ENCODE data around the gene CLMN.

DNA sequence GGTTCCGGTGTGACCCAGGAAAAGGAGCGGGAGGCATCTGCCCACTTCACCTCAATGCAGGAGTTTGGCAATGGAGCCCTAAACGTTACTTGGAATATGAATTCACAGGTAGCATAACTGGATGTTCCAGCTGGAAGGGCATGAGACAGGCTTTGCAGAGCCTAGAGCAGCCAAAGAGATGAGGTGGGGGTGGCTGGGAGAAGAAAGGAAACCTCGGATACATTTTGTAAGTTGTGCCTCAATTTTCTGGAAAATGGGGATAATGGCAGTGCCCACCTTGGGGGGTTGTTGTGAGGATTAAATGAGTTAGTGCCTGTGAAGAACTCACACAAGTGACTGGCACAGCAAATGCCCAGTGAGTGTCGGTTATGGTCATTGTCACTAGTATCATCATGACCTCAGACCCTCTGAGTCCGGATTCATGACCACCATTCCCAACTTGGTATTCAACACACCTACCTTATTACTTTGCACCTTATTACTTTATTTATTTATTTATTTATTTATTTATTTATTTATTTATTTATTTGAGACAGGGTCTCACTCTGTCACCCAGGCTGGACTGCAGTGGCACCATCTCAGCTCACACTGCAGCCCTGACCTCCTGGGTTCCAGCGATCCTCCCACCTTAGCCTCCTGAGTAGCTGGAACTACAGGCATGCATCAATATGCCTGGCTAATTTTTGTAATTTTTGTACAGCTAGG is 56.0 kb downstream of the CLMN start:
- no peak for TF ChIP-seq EP300 (IDR thresholded peaks at IDR 0.05)
- TF ChIP-seq CTCF (IDR thresholded peaks at IDR 0.05) = no peak
- no peak for TF ChIP-seq POLR2A (IDR thresholded peaks at IDR 0.05; ENCODE audit: low read depth)
- no peak for TF ChIP-seq POLR2AphosphoS5 (IDR thresholded peaks at IDR 0.05)

Measured in esophagus muscularis mucosa (tissue), 4 donors.